ENCODE measurements around the gene THSD4.
"Not testable (repeated sequence)": the region's sequence is repeated elsewhere in the genome, so short reads cannot be mapped to it uniquely, and the experiment has no call there.

Gene THSD4

GRCh38 chr15:71124937-71125790 lies 9.9 kb downstream of the THSD4 start:
- no peak for DNase-seq

GRCh38 chr15:71125831-71126450 lies 10.7 kb downstream of the THSD4 start:
- no peak for DNase-seq

GRCh38 chr15:71127083-71127482 lies 11.8 kb downstream of the THSD4 start:
- DNase-seq: no peak

GRCh38 chr15:71128159-71128558 lies 12.9 kb downstream of the THSD4 start:
- not testable (repeated sequence) for DNase-seq

- DNase-seq: no peak
Measured at GRCh38 chr15:71128939-71129562, 13.8 kb downstream of the THSD4 start.

- DNase-seq: no peak
Measured at GRCh38 chr15:71129669-71130068, 14.4 kb downstream of the THSD4 start.

- no peak for DNase-seq
Measured at GRCh38 chr15:71131601-71132362, 16.5 kb downstream of the THSD4 start.

GRCh38 chr15:71133747-71134472 lies 18.6 kb downstream of the THSD4 start:
- DNase-seq: no peak

- DNase-seq: no peak
Measured at GRCh38 chr15:71136159-71136783, 21.0 kb downstream of the THSD4 start.

- no peak for DNase-seq
Measured at GRCh38 chr15:71136793-71137518, 21.7 kb downstream of the THSD4 start.

GRCh38 chr15:71138473-71138872 lies 23.2 kb downstream of the THSD4 start:
- no peak for DNase-seq

- DNase-seq: no peak
Measured at GRCh38 chr15:71139241-71139640, 24.0 kb downstream of the THSD4 start.

- no peak for DNase-seq
Measured at GRCh38 chr15:71141572-71141971, 26.3 kb downstream of the THSD4 start.

- DNase-seq: no peak
Measured at GRCh38 chr15:71142780-71143179, 27.5 kb downstream of the THSD4 start.

- DNase-seq: no peak
Measured at GRCh38 chr15:71143373-71144310, 28.4 kb downstream of the THSD4 start.

GRCh38 chr15:71145648-71146047 lies 30.4 kb downstream of the THSD4 start:
- DNase-seq: no peak

GRCh38 chr15:71146580-71146982 lies 31.3 kb downstream of the THSD4 start:
- no peak for DNase-seq

GRCh38 chr15:71148048-71148447 lies 32.8 kb downstream of the THSD4 start:
- no peak for DNase-seq

GRCh38 chr15:71149646-71150557 lies 34.6 kb downstream of the THSD4 start:
- DNase-seq: no peak

Measured in CD4-positive, alpha-beta T cell treated with Interleukin-12 subunit alpha and Interleukin-12 subunit beta, for 1 hour (primary cell).